Hematopoietic multipotent progenitor cell treated with erythropoietin and hydrocortisone succinate and interleukin-3 and kit ligand, for 15 days (in vitro differentiated cells): ENCODE results near the gene TM4SF20.

Source experiments
- DNase-seq: peaks from one replicate; pipeline ENCODE4 v3.0.0-alpha.2; 2015; ENCODE audit warnings: low spot score

Gene TM4SF20, protein sequence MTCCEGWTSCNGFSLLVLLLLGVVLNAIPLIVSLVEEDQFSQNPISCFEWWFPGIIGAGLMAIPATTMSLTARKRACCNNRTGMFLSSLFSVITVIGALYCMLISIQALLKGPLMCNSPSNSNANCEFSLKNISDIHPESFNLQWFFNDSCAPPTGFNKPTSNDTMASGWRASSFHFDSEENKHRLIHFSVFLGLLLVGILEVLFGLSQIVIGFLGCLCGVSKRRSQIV

DNA sequence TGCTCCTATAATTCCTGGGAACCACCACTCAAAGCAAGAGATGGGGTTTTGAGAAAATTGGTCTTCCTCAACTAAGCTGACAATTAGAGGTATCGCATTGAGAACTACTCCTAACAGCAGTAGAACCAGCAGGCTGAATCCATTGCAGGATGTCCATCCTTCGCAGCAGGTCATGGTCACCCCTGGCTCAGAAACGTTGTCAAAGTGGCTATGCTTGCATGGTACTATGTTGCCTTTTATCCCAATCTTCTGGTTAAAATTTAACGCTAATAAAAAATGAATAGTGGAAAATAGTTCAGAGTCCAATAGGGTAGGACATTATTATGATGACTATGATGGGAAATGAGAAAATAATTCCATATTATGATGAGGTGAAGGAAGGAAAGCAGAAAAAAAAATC lies at the start of gene TM4SF20:
Gene TM4SF20 (minus strand): TSS at position 212 of the 400 bp plus-strand sequence. CDS start 38 bp downstream, at position 174.
- no peak for DNase-seq

DNA sequence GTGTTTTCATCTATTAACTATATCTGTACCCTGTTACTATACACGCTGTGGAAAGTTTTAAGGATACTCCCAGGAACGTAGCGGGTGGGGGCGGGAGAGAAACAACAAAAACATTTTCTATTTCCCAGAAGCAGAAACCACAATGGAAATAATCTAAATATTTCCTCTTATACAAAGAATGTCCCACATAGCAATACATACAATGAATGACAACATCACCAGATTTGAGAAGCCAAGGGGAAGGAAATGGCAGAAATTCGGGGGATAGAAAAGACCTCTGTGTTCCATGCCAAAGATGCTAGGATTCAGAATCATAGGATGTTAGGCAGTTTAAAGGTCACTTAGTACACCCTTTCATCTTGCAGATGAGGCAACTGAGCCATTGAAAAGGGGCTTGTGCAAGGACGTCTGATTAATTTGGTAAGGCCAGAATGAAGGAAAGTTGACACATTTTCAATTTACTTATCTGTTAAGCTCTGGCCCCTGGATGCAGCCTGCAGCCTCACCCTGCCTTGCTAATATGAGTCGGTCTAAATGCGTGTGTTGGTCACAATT lies 49.7 kb upstream of the TM4SF20 start:
- DNase-seq = no peak

DNA sequence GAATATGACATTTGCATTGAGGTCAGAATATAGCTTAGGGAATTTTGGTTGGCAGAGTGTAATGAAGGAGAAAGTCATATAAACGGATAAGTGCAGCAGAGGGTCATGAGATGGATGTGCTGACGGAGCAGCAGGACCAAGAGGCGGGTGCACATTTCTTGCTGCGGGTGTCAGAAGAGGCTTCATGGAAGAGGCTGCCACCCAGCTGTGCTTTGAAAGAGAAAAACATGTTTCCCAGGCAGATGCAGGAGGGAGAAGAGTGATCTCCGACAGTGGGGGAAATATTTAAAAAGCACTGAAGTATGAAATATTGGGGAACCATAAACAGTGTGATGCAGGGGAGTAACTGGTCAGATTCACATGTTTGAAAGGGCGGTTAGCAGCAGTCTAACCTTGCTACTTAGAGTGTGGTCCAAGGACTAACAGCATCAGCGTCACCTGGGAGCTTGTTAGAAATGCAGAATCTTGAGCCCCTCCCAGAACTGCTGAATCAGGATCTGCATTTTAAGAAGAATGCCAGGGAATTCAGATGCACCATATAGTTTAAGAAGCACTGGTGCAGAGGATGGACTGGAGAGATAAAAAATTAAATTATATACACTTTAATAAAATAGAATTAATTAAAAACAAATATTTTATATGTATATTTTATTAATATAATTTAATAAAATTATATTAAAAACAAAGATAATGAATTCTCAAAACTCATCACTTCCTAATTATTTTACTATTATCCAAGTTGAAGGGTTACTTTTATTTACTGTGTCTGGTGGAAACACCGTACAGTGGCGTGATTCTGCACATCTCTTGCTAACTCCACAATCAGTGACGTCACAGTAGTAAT lies 44.8 kb upstream of the TM4SF20 start:
- no peak for DNase-seq

DNA sequence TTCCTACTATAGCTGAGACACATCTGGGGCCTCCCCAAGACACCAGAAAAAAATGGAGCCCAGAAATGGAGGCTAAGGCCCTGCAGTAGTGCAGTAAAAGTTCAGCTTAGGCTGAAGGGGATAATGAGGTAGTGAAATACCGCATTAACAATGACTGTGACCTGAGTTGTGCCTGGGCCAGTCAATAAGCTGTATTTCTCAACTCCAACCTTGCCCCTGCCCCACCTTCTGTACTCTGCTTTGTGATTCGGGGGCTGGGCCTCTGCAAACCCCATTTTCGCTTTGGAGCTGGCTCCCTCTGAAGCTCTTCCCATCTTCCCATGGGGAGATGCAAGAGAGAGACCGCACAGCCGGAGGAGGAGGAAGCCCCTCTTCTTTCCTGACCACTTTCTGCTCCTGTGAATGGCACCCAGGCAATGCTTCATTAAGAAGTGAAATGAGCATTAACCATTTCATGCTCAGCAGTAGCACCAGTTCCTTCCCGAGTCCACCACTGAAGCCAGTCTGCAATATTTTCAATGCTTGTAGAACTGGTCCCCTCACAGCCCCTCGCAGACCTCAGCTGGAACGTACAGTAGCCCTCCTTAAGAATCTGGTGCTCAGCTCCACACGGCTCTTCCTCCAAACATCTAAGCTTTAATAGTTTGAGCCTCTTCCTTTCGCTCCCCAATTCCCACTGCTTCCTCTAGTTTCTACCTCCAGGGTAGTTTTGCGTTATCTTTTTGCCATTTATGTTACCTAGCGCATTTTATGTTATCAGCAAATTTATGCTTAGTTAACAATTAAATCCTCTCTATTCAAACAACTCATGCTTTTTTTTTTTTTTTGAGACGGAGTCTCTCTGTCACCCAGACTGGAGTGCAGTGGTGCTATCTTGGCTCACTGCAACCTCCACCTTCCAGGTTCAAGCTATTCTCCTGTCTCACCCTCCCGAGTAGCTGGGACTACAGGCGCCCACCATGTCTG lies 41.3 kb upstream of the TM4SF20 start:
- DNase-seq = no peak

DNA sequence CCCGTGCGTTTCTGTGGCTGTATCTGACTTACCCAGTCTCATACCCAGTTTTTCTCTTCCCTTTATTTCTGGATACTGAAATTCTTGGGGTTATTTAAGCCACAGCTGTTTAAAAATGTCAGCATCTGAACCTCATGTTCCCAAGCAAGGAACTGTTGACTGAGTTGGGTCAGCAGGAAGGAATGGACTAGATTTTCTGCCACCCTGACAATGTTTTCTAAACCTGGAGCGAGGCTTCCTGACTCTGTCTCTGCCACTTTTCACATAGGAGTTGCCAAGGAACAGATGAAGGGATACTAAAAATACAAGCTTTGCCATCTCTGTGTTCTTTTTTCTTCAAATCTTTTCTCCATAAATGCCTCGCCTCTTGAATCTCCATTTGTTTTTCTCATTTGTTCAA lies 37.6 kb upstream of the TM4SF20 start:
- no peak for DNase-seq

DNA sequence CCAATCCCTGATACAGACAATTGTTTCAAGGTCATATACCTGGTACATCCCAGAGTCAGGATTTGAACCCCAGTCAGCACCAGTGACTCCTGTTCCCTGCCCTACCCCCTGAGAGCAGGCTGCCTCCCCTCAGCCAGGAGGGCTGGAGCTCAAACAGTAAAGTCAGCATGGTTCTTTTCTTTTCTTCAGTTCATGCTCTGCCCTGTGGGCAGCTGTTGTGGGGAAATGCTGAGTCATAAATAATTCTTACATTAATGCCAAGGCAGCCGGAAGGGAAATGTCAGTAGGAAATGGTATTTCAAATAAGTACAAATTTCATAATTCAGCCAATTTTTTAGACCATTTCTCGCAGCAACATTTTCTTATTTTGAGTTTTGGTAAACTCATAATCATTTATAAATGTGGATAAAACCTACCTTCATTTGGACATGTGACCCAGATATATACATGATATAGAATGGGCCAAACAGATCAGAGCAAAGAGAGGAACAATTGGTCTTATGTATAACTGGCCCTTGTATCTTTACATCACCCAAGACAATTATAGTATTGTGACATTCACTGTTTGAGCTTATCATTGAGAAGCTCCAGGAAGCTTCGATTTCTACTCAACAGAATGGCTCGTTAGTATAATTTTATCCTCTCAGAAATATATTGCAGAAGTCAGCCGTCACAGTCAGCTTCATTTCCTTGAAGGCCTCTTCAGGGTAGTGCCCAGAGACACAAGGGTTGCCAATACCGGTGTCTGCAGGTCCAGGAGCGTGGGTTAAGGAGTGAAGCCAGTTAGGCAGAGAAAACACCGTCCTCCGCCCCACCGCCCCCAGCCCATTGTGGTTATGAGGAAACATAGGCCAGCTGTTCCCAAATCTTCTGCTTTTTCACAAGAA lies 36.7 kb upstream of the TM4SF20 start:
- peak; percentile 8 for DNase-seq

DNA sequence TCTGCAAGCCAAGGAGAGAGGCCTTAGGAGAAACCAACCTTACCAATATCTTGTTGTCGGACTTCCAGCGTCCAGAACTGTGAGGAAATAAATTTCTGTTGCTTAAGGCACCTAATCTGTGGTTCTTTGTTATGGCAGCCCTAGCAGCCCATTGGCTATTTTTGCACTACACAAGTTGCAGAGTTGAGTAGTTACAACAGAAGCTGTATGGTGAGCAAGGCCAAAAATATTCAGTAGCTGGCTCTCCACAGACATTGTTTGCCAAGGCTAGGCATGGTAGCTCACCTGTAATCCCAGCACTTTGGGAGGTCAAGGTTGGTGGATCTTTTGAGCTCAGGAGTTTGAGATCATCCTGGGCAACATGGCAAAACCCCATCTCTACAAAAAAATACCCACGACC lies 35.7 kb upstream of the TM4SF20 start:
- DNase-seq = no peak

DNA sequence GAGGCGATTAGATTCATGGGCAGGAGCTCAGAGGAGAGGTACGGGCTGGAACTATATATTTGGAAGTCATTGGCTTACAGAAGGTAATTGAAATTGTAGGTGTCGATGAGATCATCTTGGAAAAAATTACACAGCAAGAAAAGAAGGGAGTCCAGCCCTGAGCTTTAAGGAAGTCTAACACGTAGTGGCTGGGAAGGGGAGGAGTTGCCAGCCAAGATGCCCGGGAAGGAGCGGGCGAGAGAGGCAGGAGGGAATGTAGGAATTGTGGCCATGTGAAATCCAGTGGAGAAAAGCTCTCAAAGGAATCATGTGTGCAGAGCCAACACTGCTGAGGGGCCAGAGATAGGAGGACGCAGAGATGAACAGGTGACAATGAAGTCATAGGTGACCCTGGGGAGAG lies 34.3 kb upstream of the TM4SF20 start:
- no peak for DNase-seq

DNA sequence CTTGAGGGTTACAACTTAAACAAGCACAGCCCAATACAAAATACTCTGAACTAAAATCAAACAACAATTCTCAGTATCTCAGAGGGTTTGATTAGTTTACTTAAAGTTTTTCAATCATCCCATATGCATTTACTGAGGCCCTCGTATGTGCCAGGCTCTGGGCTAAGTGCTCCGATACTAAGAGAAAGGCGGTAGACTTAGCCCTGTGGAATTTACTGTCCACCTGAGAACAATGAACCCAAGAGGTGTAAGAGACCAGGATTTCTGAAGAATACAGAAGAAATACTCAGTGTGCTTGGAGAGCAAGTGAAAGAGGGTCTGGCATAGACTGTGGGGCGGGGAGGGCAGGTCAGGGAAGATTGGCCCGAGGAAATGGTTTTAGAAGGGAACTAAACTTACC lies 33.8 kb upstream of the TM4SF20 start:
- no peak for DNase-seq

DNA sequence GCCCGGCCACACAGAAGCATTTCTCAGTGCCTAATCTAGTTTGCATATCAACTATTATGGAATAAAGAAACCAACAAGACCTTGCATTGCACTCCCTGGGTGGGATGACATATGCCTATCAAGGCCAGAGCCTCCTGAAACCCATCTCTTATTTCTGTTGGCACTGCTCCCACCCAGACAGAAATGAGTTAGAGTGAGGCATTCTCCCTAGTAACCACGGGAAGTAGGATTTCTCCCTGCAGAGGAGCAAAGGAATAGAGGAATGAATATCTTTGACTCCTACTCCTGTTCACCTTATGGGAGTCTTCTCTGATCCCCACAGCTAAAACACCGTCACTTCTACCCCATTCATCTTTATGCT lies 32.9 kb upstream of the TM4SF20 start:
- DNase-seq = no peak

DNA sequence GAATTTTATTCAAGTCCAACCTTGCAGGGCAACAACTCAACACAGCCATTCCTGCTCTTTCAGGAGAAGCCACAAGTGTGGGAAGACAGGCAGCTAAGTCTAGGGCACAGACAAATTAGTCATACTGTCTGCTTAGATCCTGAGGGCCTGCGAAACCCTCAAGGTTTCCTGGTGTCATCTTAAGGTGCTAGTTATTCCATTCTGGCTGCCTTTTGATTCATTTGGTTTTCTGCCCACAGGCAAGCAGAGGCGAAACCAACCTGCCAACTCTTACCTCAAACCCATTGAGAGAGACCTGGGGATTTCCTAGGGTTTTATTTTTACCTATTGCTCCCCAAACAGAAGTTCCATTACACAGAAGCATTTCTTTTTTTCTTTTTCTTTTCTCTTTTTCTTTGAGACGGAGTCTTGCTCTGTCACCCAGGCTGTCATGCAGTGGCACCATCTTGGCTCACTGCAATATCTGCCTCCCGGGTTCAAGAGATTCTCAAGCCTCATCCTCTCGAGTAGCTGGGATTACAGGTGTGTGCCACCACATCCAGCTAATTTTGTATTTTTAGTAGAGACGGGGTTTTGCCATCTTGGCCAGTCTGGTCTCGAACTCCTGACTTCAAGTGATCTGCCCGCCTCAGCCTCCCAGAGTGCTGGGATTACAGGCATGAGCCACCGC lies 32.3 kb upstream of the TM4SF20 start:
- DNase-seq = no peak

DNA sequence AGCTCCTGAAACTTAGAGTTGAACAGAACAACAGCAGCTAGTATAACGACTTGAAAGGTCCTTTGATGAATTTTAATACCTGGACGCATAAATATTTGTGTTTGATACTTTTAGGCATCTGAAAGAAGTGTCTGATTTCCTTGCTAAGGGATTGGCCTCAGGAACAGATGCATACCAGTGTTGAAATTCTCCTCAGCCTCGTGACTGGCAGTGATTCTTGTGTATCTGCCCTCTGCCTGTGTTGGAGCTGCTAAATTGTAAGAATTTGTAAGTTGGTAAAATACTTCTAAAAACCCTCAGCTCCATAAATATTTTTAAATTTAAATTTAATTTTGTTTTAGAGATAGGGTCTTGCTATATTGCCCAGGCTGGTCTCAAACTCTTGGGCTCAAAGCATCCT lies 31.1 kb upstream of the TM4SF20 start:
- DNase-seq = no peak

DNA sequence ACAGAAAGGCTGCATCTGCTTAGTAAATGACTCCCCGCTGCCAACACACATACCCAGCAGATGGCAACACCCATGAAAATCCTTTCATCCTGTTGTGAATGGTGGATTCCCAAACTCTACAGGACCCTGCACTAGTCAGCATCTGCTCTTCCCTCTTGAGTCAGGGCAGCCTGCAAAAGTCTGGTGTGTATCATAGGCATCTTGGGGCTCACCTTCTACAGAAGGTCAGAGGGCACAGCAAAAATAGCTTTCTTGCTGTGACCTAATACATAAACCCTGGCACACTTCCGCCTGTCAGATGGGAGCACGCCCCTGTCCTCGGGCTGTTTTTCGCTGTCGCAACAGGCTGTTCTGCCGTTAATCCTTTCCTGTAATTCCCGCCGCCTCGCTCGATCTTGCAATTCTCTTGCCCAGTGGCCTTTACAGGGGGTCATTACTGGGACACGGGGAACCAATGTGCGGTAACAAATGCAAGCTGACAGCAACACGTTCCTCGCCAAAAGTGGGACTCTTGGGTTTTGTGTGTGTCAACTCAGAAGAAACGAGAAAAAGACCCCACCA lies 28.6 kb upstream of the TM4SF20 start:
- DNase-seq = no peak

DNA sequence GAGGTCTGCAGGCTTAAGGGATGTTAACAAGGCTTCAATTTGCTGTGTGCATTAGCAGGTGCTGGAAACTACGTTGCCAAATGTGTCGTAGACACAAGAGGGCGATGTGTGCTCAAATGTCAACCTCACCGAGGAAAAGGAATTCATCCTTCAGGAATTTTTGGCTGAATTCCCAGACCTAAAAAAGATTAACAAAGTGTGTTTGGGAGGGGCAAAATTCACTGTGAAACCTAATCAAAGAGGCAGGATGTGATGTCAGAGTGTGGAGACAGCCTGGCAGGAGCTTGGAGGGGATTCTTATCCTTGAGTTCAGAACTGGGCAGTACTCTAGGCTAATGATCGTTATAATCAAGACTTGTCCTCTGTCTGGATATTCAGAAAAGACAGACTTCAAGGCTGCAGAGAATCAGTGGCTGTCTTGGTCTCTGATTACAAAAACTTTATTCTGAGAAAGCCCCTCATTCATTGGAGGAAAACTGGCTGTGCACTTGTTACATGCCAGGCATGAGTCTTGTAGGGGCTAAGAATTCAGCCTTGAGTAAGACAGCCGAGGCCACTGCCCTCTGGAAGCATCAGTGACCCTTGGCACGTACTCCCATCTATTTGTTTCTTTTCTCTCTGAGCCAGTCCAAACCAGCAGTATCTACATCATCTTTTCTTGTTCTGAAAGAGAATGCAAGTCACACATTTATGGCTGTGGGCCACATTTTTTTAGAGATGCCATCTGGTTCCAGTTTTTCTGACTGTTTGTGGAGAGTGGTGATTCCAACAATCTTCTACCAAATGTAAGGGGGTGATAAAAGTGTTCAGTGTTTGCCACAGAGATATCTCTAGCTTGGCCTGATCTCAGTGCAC lies 27.3 kb upstream of the TM4SF20 start:
- peak; percentile 23 for DNase-seq

DNA sequence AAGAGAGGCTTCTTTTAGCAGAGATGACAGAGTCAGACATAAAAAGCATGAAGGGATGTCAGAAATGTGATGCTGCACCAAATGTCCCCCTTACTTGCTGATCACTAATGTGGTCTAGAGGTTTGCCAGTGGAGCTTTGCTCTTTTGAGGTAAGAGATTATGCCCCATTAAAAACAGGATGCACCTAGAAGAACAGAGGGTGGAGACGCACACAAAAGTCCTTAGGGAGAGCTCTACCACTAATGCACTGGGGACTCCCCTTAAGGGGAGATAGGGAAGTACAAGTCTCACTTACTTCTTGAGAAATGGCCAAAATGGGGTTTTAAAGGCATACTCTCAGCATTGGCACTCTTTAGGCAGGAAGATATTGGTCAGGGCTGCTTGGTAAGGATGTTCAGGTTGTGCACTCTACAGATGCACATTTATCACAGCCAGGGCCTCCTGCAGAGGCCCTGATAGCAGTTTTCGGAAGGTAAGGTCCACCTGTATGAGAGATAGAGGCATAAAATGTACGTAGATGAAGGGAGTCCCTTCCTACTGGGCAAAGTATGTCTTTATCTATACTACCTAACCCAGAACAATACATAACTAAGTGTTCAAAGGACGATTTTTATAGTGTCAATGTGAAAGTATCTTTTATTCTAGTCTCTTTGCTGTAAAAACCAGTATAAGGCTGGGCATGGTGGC lies 25.6 kb upstream of the TM4SF20 start:
- DNase-seq = no peak

DNA sequence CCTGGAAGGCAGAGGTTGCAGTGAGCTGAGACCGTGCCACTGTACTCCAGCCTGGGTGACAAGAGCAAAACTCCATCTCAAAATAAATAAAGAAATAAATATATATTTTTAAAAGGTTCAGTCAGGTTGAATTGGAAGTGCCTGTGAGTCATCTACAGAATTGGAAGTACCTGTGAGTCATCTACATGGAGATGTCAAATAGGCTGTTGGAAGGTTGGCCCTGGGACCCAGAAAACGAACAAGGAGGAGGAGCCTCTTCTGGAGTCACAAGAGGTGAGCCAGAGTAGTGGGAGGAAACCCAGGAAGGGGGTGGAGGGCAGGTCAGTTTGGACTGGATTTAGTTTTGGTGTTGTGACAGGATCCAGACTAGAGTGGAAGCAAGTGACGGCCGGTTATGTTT lies 23.9 kb upstream of the TM4SF20 start:
- DNase-seq = no peak

DNA sequence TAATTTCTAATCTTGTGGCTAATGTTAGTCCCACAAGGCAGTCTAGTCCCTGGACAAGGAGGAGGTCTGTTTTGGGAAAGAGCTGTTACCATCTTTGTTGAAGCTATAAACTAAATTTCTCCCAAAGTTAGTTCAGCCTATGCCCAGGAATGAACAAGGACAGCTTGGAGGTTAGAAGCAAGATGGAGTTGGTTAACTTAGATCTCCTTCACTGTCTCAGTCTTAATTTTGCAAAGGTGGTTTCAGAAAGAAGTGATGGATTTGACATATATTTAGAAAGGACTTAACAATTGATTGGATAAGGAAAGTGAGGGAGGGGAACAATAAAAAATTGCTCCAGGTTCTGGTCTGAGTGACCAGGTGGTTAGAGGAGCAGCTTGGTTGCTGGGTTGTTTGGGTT lies 23.2 kb upstream of the TM4SF20 start:
- no peak for DNase-seq

DNA sequence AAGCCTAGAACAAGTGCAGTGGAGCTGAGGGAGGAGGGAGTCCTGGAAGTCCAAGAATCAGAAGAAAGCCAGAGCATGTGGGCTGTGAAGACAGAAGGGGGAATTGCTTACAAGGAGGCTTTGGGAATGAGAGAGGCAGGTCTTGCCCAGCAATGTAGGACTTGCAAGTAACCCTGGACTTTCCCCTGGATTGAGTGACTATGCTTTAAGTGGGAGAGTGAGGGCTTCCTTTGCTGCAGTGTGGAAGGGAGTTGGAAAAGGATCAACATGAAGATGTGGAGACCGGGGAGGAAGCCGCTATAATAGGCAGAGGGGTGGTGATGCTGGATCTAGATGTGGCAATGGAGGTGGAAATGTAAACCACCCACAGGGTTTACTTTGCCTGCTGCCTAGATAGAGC lies 22.4 kb upstream of the TM4SF20 start:
- no peak for DNase-seq
